ENCODE data around the gene DEPDC5. TPM values are rescaled to one million over a fixed set of nuclear protein-coding genes. Genes with fewer than 3 reads are reported as not detected.

Gene DEPDC5
- total RNA-seq, 4 donors from 2014 or later, result 18.0 to 33.9 (median 23.5) TPM

DNA sequence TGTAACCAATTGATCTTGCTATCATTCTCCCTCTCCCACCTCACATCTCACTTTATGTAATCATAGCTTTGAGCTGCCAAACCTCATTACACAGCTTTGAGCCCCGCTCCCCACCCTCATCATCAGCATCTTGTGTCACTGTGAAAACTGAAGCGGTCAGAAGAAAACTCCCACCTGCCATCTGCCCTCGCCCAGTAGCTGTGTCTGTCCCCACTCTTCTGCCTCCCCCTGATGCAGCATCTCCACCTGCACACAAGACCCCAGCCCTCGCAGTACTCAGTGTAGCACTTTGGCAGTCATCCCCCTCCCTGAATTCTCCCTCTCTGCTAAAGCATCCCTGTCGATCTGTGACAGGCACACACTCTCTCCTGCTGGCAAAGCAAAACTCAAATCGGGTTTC lies 130.2 kb downstream of the DEPDC5 start:
- Histone ChIP-seq H3K36me3 (peaks cover 0 to 86% (median 0%) of the 10 kb centered on the region in 3 donors), H3K4me1 (no peaks in the 10 kb centered on the region), H3K4me3 (no peak overlapping the region), H3K9me3 (no peaks in the 10 kb centered on the region), H3K27ac (no peak overlapping the region), H3K27me3 (no peaks in the 10 kb centered on the region)
- TF ChIP-seq POLR2A (IDR thresholded peaks at IDR 0.05) (no peak), EP300 (IDR thresholded peaks at IDR 0.05) (no peak)
- TF ChIP-seq, protein P1, sequence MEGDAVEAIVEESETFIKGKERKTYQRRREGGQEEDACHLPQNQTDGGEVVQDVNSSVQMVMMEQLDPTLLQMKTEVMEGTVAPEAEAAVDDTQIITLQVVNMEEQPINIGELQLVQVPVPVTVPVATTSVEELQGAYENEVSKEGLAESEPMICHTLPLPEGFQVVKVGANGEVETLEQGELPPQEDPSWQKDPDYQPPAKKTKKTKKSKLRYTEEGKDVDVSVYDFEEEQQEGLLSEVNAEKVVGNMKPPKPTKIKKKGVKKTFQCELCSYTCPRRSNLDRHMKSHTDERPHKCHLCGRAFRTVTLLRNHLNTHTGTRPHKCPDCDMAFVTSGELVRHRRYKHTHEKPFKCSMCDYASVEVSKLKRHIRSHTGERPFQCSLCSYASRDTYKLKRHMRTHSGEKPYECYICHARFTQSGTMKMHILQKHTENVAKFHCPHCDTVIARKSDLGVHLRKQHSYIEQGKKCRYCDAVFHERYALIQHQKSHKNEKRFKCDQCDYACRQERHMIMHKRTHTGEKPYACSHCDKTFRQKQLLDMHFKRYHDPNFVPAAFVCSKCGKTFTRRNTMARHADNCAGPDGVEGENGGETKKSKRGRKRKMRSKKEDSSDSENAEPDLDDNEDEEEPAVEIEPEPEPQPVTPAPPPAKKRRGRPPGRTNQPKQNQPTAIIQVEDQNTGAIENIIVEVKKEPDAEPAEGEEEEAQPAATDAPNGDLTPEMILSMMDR (IDR thresholded peaks at IDR 0.05), result no peak
- no peak for DNase-seq (ENCODE audit: low spot score in 2 of 2)
- WGBS, 2 donors, result 88 to 91% methylated on average over 6 of the region's 6 CpGs

- Histone ChIP-seq H3K4me1 (peaks cover 0 to 7% (median 2%) of the 10 kb centered on the region in 4 donors), H3K27ac (peak overlapping the region in 2 of 4 donors; percentile 7 to 63), H3K9me3 (no peaks in the 10 kb centered on the region), H3K4me3 (no peak overlapping the region), H3K36me3 (peaks cover 0 to 57% (median 5%) of the 10 kb centered on the region in 3 donors), H3K27me3 (no peaks in the 10 kb centered on the region)
- TF ChIP-seq EP300 (IDR thresholded peaks at IDR 0.05) (no peak), POLR2A (IDR thresholded peaks at IDR 0.05) (no peak)
- TF ChIP-seq, protein P1 (IDR thresholded peaks at IDR 0.05), result no peak
- no peak for DNase-seq (ENCODE audit: low spot score in 2 of 2)
- WGBS, 2 donors, result 62% methylated on average over 5 of the region's 5 CpGs
Observed at GRCh38 chr22:31891366-31892079, 137.7 kb downstream of the DEPDC5 start.

DNA sequence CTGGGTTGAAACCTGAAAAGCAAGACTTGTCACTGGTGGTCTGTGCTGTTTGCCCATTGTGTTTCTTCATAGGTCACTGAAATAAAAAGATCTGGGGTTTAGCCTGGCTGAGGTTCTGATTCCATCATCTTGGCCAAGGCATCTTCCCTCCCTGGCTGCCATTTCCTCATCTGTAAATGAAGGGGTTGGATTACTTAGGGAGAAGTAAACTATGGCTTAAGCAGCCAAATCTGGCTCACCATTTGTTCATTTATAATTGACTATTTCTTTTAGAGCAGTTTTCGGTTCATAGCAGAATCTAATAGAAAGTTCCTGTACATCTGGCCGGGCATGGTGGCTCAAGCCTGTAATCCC lies 138.2 kb downstream of the DEPDC5 start:
- H3K4me1 ChIP-seq, result peaks cover 0 to 7% (median 2%) of the 10 kb centered on the region in 4 donors
- H3K9me3 ChIP-seq, result no peaks in the 10 kb centered on the region
- H3K27ac ChIP-seq, result peak overlapping the region in 1 of 4 donors; percentile 63
- no peak overlapping the region for H3K4me3 ChIP-seq
- DNase-seq (ENCODE audit: low spot score in 2 of 2), result no peak
- TF ChIP-seq, protein P1 (IDR thresholded peaks at IDR 0.05), result no peak
- no peak for TF ChIP-seq EP300 (IDR thresholded peaks at IDR 0.05)
- TF ChIP-seq POLR2A (IDR thresholded peaks at IDR 0.05), result no peak
- WGBS, 2 donors, result 95 to 97% methylated on average over 2 of the region's 2 CpGs
- no peaks in the 10 kb centered on the region for H3K27me3 ChIP-seq
- H3K36me3 ChIP-seq, result peaks cover under 1 to 55% (median 5%) of the 10 kb centered on the region in 3 donors

DNA sequence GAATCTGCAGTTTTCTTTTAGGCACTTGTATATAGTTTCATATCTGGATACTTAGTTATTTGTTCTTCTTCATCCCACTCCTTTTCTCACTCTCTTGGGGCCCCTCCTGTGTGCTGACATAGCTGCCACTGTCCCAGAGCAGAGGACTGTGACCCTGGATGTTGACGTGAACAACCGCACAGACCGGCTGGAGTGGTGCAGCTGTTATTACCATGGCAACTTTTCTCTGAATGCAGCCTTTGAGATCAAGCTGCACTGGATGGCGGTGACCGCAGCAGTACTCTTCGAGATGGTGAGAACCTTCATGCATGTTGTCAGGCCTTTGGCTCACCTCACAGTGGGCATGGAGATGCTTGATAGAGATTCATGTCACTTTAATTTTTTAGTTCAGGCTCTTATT lies 139.6 kb downstream of the DEPDC5 start:
- no peak for TF ChIP-seq POLR2A (IDR thresholded peaks at IDR 0.05)
- TF ChIP-seq EP300 (IDR thresholded peaks at IDR 0.05), result peak in 1 of 2 donors; percentile 13
- TF ChIP-seq, protein P1 (IDR thresholded peaks at IDR 0.05), result no peak
- Histone ChIP-seq H3K36me3 (peaks cover 2 to 64% (median 5%) of the 10 kb centered on the region in 3 donors), H3K27me3 (no peaks in the 10 kb centered on the region), H3K4me3 (no peak overlapping the region), H3K9me3 (no peaks in the 10 kb centered on the region), H3K4me1 (peaks cover 0 to 7% (median 2%) of the 10 kb centered on the region in 4 donors), H3K27ac (peak overlapping the region in 3 of 4 donors; percentile 30 to 67 (median 33))
- WGBS, 2 donors, result 25 to 61% methylated on average over 6 of the region's 6 CpGs
- DNase-seq (ENCODE audit: low spot score in 2 of 2), result no peak

- H3K27me3 ChIP-seq, result no peaks in the 10 kb centered on the region
- DNase-seq (ENCODE audit: low spot score in 2 of 2), result no peak
- peaks cover 2 to 60% (median 5%) of the 10 kb centered on the region in 3 donors for H3K36me3 ChIP-seq
Observed at GRCh38 chr22:31895411-31896123, 141.7 kb downstream of the DEPDC5 start.

More at GRCh38 chr22:31895411-31896123, 141.7 kb downstream of the DEPDC5 start:
- H3K27ac ChIP-seq, result no peak overlapping the region
- WGBS, 2 donors, result 90 to 96% methylated on average over 2 of the region's 2 CpGs
- TF ChIP-seq, protein P1 (IDR thresholded peaks at IDR 0.05), result no peak
- TF ChIP-seq POLR2A (IDR thresholded peaks at IDR 0.05) (no peak), EP300 (IDR thresholded peaks at IDR 0.05) (no peak)
- H3K4me3 ChIP-seq, result no peak overlapping the region
- H3K9me3 ChIP-seq, result no peaks in the 10 kb centered on the region
- peaks cover 0 to 7% (median 2%) of the 10 kb centered on the region in 4 donors for H3K4me1 ChIP-seq

Data from tibial nerve (tissue), 4 donors.